Measurements from ENCODE around the gene AKT2.

- TF ChIP-seq CTCF (conservative IDR thresholded peaks at IDR 0.05), result no peak
- no peak for TF ChIP-seq ZFX (IDR thresholded peaks at IDR 0.05)
Measured at GRCh38 chr19:40304306-40304705, 19.2 kb upstream of the AKT2 start.

Data from C4-2B (cell line).